HG03135 (cell line): Measurements from ENCODE around the gene SELENOO.

Source experiments
- ATAC-seq: cut with Tn5 transposase; IDR thresholded peaks from one replicate; pipeline ENCODE4 v1.9.1; 2021; ENCODE audit warnings: mild to moderate bottlenecking, moderate library complexity; ENCODE audit not compliant: unreplicated experiment

The SELENOO gene

GRCh38 chr22:50171319-50171964 lies 29.4 kb upstream of the SELENOO start:
- ATAC-seq, result no peak

GRCh38 chr22:50171965-50172421 lies 28.8 kb upstream of the SELENOO start:
- no peak for ATAC-seq

- no peak for ATAC-seq
These were observed 27.4 kb upstream of the SELENOO start for GRCh38 chr22:50173311-50173982.

- no peak for ATAC-seq
These were observed 26.8 kb upstream of the SELENOO start for GRCh38 chr22:50173983-50174355.

- ATAC-seq, result no peak
These were observed 26.2 kb upstream of the SELENOO start for GRCh38 chr22:50174382-50175190.

- ATAC-seq, result no peak
These were observed 25.7 kb upstream of the SELENOO start for GRCh38 chr22:50175191-50175461.

- no peak for ATAC-seq
These were observed 24.6 kb upstream of the SELENOO start for GRCh38 chr22:50175921-50176849.

GRCh38 chr22:50176850-50177536 lies 23.8 kb upstream of the SELENOO start:
- no peak for ATAC-seq

GRCh38 chr22:50177537-50178470 lies 23.0 kb upstream of the SELENOO start:
- no peak for ATAC-seq

- ATAC-seq, result no peak
These were observed 22.3 kb upstream of the SELENOO start for GRCh38 chr22:50178471-50178864.

GRCh38 chr22:50178871-50179869 lies 21.6 kb upstream of the SELENOO start:
- ATAC-seq, result no peak

GRCh38 chr22:50179937-50180726 lies 20.7 kb upstream of the SELENOO start:
- no peak for ATAC-seq

- no peak for ATAC-seq
These were observed 19.9 kb upstream of the SELENOO start for GRCh38 chr22:50180727-50181521.

- no peak for ATAC-seq
These were observed 18.4 kb upstream of the SELENOO start for GRCh38 chr22:50182176-50183081.

GRCh38 chr22:50183141-50183971 lies 17.5 kb upstream of the SELENOO start:
- no peak for ATAC-seq
